Hematopoietic multipotent progenitor cell (in vitro differentiated cells): Measurements from ENCODE around the gene AIFM1. TPM values are rescaled to one million over a fixed set of nuclear protein-coding genes. Genes with fewer than 3 reads are reported as not detected.
A peak's percentile ranks its signal among the peaks of the same experiment; 100 is the strongest.

Source experiments
- DNase-seq, 3 donors: peaks; one replicate each; pipeline ENCODE4 v3.0.0-alpha.2; 2011 to 2015; ENCODE audit warnings: low read depth in 2 of 3, low spot score in 2 of 3
- total RNA-seq: library from RNA; depleted of rRNA; stranded (reverse); fragments of >200 nt; gene quantifications from one replicate; pipeline ENCODE4 v1.2.3, GENCODE V29; 2012

AIFM1 gene
- total RNA-seq, 1 donor, result 10.0 TPM

- DNase-seq, result peak in 2 of 3 donors; percentile 77 to 89
These were observed 68.0 kb downstream of the AIFM1 start for GRCh38 chrX:130097507-130098209.

GRCh38 chrX:130095249-130096030 lies 70.2 kb downstream of the AIFM1 start:
- no peak for DNase-seq

- no peak for DNase-seq
These were observed 70.9 kb downstream of the AIFM1 start for GRCh38 chrX:130094696-130095095.

GRCh38 chrX:130093271-130093670 lies 72.4 kb downstream of the AIFM1 start:
- no peak for DNase-seq

- peak; percentile 63 to 92 (median 90) for DNase-seq
These were observed 73.6 kb downstream of the AIFM1 start for GRCh38 chrX:130091980-130092522.

GRCh38 chrX:130090364-130090763 lies 75.3 kb downstream of the AIFM1 start:
- DNase-seq, result no peak

- peak in 2 of 3 donors; percentile 62 to 75 for DNase-seq
These were observed 79.0 kb downstream of the AIFM1 start for GRCh38 chrX:130086447-130087206.

- no peak for DNase-seq
These were observed 79.8 kb downstream of the AIFM1 start for GRCh38 chrX:130085551-130086446.

GRCh38 chrX:130084631-130085237 lies 80.9 kb downstream of the AIFM1 start:
- no peak for DNase-seq

GRCh38 chrX:130083656-130084382 lies 81.8 kb downstream of the AIFM1 start:
- no peak for DNase-seq

- DNase-seq, result no peak
These were observed 82.5 kb downstream of the AIFM1 start for GRCh38 chrX:130083107-130083490.

- DNase-seq, result peak in 2 of 3 donors; percentile 75 to 84
These were observed 83.2 kb downstream of the AIFM1 start for GRCh38 chrX:130082244-130083106.

GRCh38 chrX:130081421-130082045 lies 84.1 kb downstream of the AIFM1 start:
- DNase-seq, result no peak

- DNase-seq, result no peak
These were observed 84.8 kb downstream of the AIFM1 start for GRCh38 chrX:130080791-130081367.

GRCh38 chrX:130079824-130080406 lies 85.7 kb downstream of the AIFM1 start:
- DNase-seq, result peak in 1 of 3 donors; percentile 68
